HepG2 (cell line): ENCODE measurements around the gene PLXND1. TPM values are rescaled to one million over a fixed set of nuclear protein-coding genes. Genes with fewer than 3 reads are reported as not detected.

Experiments used
- ATAC-seq: fragments of 200-7000 bp; cut with Tn5 transposase; 3 replicates; pipeline ENCODE4 v1.9.1; 2020; ENCODE audit warnings: mild to moderate bottlenecking, moderate library complexity
- BruUV-seq: library from RNA; stranded (reverse); fragments of 400-500 nt; replicated peaks from 2 replicates; lab custom pipeline; 2021; lab: Mats Ljungman, UMichigan
- CTCF ChIA-PET: fragments of 300-600 bp; formaldehyde crosslinking; extraction: SDS; loops from one replicate; lab custom pipeline; 2021; ENCODE audit warnings: low total read pairs, inconsistent platforms, low intra/inter-chr PET ratio; lab: Yijun Ruan, JAX
- POLR2A ChIA-PET: fragments of 350-600 bp; sonication (Branson Sonifier 250); formaldehyde crosslinking; loops from one replicate; lab custom pipeline; 2020; ENCODE audit warnings: antibody characterized with exemption, inconsistent platforms; lab: Yijun Ruan, JAX
- DNase-seq: peaks from one replicate; pipeline ENCODE4 v3.0.0-alpha.2; 2015; ENCODE audit warnings: low spot score
- FAIRE-seq: peaks from 3 replicates; lab custom pipeline; 2011; peaks lifted over from hg19 to GRCh38; lab: Jason Lieb, UNC
- H2AFZ ChIP-seq: one replicate; pipeline ENCODE4 v1.6.1; 2011; ENCODE audit warnings: low read length, inconsistent platforms
- H3K27ac ChIP-seq: fragments of 300-600 bp; 3 replicates; pipeline ENCODE4 v1.8.0; 2011; ENCODE audit warnings: mixed run types, mild to moderate bottlenecking, mixed read lengths, low read length, inconsistent platforms; ENCODE audit not compliant: insufficient read depth; ENCODE audit errors: extremely low read length
- H3K27me3 ChIP-seq, 2 experiments: fragments of 200-600 bp in 1 of 2; 2 replicates in 1 of 2; 3 replicates in 1 of 2; pipeline versions ENCODE4 v1.6.0 to v1.8.0; 2011; ENCODE audit warnings: low read length in 2 of 2, mild to moderate bottlenecking in 2 of 2, moderate library complexity in 2 of 2, inconsistent platforms in 1 of 2; ENCODE audit not compliant: insufficient read depth in 2 of 2, control insufficient read depth in 1 of 2
- H3K36me3 ChIP-seq, 2 experiments: fragments of 200-600 bp in 1 of 2; replicated peaks in 1 of 2; 2 replicates in 1 of 2; 3 replicates in 1 of 2; pipeline versions ENCODE4 v1.5.1 to v1.8.0; 2011; ENCODE audit warnings: low read length in 2 of 2, inconsistent platforms in 1 of 2; ENCODE audit not compliant: insufficient read depth in 2 of 2, control insufficient read depth in 1 of 2
- H3K4me1 ChIP-seq: 2 replicates; pipeline ENCODE4 v1.5.1; 2012; ENCODE audit warnings: low read length, inconsistent platforms; ENCODE audit not compliant: insufficient read depth
- H3K4me2 ChIP-seq: 2 replicates; pipeline ENCODE4 v1.6.0; 2011; ENCODE audit warnings: low read depth, low read length, inconsistent platforms
- H3K4me3 ChIP-seq, 3 experiments: fragments of 200-600 bp in 1 of 3; sonication (generic), shearing (Covaris generic) in 1 of 3; replicated peaks in 1 of 3; 2 replicates each; pipeline ENCODE4 v1.5.1; 2011 to 2016; ENCODE audit warnings: low read length in 3 of 3, inconsistent platforms in 2 of 3, low read depth in 2 of 3, mild to moderate bottlenecking in 2 of 3, control low read depth in 1 of 3, mixed read lengths in 1 of 3; ENCODE audit not compliant: insufficient read depth in 1 of 3
- H3K79me2 ChIP-seq: one replicate; pipeline ENCODE4 v1.6.1; 2011; ENCODE audit warnings: low read length, inconsistent platforms; ENCODE audit not compliant: insufficient read depth
- H3K9ac ChIP-seq: 2 replicates; pipeline ENCODE4 v1.6.0; 2011; ENCODE audit warnings: mild to moderate bottlenecking, low read depth, low read length, inconsistent platforms; ENCODE audit not compliant: insufficient read depth
- H3K9me3 ChIP-seq: 2 replicates; pipeline ENCODE4 v1.5.1; 2012; ENCODE audit warnings: mild to moderate bottlenecking, low read length
- H4K20me1 ChIP-seq: 2 replicates; pipeline ENCODE4 v1.6.0; 2011; ENCODE audit warnings: inconsistent platforms, mild to moderate bottlenecking, low read length, moderate library complexity; ENCODE audit not compliant: insufficient read depth
- FOSL1 ChIP-seq: sonication (generic); formaldehyde crosslinking; IDR thresholded peaks from 2 replicates; pipeline ENCODE4 v1.9.0; 2021; ENCODE audit warnings: missing genetic modification reagents, borderline replicate concordance
- ZNF607 ChIP-seq: sonication (generic); formaldehyde crosslinking; IDR thresholded peaks from 2 replicates; pipeline ENCODE4 v1.5.1; 2020; ENCODE audit warnings: missing genetic modification reagents, mild to moderate bottlenecking, borderline replicate concordance
- ZNF768 ChIP-seq: sonication (generic); formaldehyde crosslinking; IDR thresholded peaks from 2 replicates; pipeline ENCODE4 v1.4.0; 2020; ENCODE audit warnings: missing genetic modification reagents
- WGBS: methylation state at CpG from one replicate; pipeline ENCODE4 v1.1.6; 2017; ENCODE audit warnings: low lambda C conversion rate; 5-methylcytosine and 5-hydroxymethylcytosine counted together
- in situ Hi-C: cut with HindIII; loops from 2 replicates; pipeline ENCODE4 v1.10.0; 2017; ENCODE audit warnings: low pct_unique_long_range_greater_than_20kb; ENCODE audit not compliant: extremely low pct_ligation_motif_present
- intact Hi-C: fragments of 100-400 bp; cut with micrococcal nuclease; formaldehyde crosslinking; loops from one replicate; pipeline ENCODE4 v1.10.0; 2022; ENCODE audit not compliant: unreplicated experiment
- polyA plus RNA-seq, 8 experiments: library from polyadenylated mRNA; depleted of rRNA in 3 of 8; stranded (reverse) in 7 of 8; unstranded in 1 of 8; fragments of >200 nt; fragmentation: Illumina TruSeq in 4 of 8; extraction: Trizol in 4 of 8; gene quantifications; 2 replicates each; pipeline versions ENCODE4 v1.2.1 to v1.2.3, GENCODE V29; 2011 to 2016; ENCODE audit warnings: low read depth in 4 of 8, missing spikeins in 1 of 8, mixed read lengths in 1 of 8; ENCODE audit not compliant: insufficient read depth in 1 of 8
- total RNA-seq, 5 experiments: library from RNA; depleted of rRNA; stranded (reverse); fragments of >200 nt; fragmentation: Illumina TruSeq; extraction: Trizol; gene quantifications; 2 replicates each; pipeline ENCODE4 v1.2.3, GENCODE V29; 2016; ENCODE audit warnings: low read depth in 1 of 5
- TF ChIP-seq, protein P1 (sequence below): sonication (generic); formaldehyde crosslinking; IDR thresholded peaks from 2 replicates; pipeline ENCODE4 v1.5.0; 2020; ENCODE audit warnings: missing genetic modification reagents, mild to moderate bottlenecking, borderline replicate concordance
- TF ChIP-seq, protein P2 (sequence below): IDR thresholded peaks from 2 replicates; pipeline ENCODE4 v1.6.1; 2016
- TF ChIP-seq, protein P3 (sequence below): sonication (generic); formaldehyde crosslinking; IDR thresholded peaks from 2 replicates; pipeline ENCODE4 v1.9.0; 2021; ENCODE audit warnings: missing genetic modification reagents, mild to moderate bottlenecking, borderline replicate concordance
- TF ChIP-seq, protein P4 (sequence below): sonication (generic); formaldehyde crosslinking; IDR thresholded peaks from 2 replicates; pipeline ENCODE4 v1.4.0; 2020; ENCODE audit warnings: missing genetic modification reagents, borderline replicate concordance

Gene PLXND1
- total and polyA plus RNA-seq, 2 of the 13 experiments (the other 11 are each of a cell fraction or from before 2014, with no cell fraction given) = 15.9 to 42.0 TPM

DNA sequence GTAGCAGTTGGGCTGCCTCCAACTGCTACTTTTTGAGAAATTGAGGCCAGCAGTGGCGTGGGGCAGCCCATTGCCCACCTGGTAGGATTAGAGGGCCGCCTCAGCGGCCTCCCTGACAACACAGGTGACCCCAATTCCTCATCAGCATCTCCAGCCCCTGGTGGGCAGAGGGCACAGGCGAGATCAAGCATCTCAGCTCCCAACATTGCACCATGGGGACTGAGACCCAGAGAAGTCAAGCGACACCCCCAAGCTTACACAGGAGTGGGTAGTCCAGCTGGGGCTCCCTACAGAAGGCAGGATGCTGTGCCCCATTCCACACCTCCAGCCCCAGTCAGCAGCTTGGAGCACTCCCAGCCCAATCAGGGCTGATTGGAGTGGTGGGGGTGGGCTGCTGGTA lies 63.7 kb downstream of the PLXND1 start:
- no peak for ATAC-seq
- DNase-seq = no peak
- H3K4me2 ChIP-seq = no peak overlapping the region
- H3K36me3 ChIP-seq = no peaks in the 10 kb centered on the region
- no peaks in the 10 kb centered on the region for H3K79me2 ChIP-seq
- no peaks in the 10 kb centered on the region for H3K9me3 ChIP-seq
- CTCF ChIA-PET = no interaction called here
- BruUV-seq = no TSS peak
- H3K4me3 ChIP-seq = no peak overlapping the region
- peaks cover 47% of the 10 kb centered on the region for H3K4me1 ChIP-seq
- no peak overlapping the region for H3K9ac ChIP-seq
- H3K27me3 ChIP-seq = peaks cover 0 to 8% of the 10 kb centered on the region in 2 experiments; a peak in 1 of 5 replicates
- WGBS = 80% methylated on average over 1 of the region's 5 CpGs
- in situ Hi-C loops = no loop called here
- H2AFZ ChIP-seq = no peak overlapping the region
- H4K20me1 ChIP-seq = no peaks in the 10 kb centered on the region
- POLR2A ChIA-PET = interaction anchor here (1.5 kb wide), 1 partner anchor 8 kb away, joined by 8 read pairs; no protein-coding TSS in a partner anchor
- no peak for FAIRE-seq
- no peak overlapping the region for H3K27ac ChIP-seq
- intact Hi-C loops = no loop called here
- TF ChIP-seq, protein P1, sequence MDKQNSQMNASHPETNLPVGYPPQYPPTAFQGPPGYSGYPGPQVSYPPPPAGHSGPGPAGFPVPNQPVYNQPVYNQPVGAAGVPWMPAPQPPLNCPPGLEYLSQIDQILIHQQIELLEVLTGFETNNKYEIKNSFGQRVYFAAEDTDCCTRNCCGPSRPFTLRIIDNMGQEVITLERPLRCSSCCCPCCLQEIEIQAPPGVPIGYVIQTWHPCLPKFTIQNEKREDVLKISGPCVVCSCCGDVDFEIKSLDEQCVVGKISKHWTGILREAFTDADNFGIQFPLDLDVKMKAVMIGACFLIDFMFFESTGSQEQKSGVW = no peak
- TF ChIP-seq ZNF768 (CRISPR knock-in tag) = peak; percentile 54; the same call in 1 of the 2 replicates

DNA sequence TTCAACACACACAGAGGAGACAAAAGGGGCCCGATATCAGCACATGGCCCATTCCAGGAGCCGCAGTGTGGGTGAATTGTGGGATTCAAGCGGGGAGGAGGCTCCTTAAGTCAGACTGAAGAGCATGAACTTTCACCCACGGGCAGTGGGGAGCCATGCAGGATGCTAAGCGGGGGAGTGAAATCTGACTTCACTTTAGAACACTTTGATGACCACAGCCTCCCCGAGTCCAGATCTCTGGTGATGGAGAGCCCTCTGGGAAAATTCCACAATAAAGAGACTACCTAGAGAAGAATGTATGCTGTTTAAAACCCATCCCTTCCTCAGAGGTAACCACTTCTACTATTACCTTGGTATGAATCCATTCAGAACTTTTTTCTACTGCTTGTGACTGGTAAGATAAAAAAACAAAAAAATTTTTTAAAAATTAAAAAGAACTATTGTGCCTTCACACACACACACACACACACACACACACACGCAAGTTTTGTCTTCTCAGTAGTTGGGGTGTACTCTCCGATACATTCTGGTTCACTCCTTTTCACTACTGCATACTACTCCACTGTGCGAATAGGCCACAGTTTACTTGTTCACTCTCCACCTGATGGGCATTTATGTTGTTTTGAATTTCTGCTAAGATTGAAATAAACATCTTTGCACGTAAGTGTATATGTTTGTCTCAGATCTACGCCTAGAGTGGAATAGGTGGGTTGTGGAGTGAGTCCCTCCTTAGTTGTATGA lies 65.5 kb downstream of the PLXND1 start:
- TF ChIP-seq, protein P2, sequence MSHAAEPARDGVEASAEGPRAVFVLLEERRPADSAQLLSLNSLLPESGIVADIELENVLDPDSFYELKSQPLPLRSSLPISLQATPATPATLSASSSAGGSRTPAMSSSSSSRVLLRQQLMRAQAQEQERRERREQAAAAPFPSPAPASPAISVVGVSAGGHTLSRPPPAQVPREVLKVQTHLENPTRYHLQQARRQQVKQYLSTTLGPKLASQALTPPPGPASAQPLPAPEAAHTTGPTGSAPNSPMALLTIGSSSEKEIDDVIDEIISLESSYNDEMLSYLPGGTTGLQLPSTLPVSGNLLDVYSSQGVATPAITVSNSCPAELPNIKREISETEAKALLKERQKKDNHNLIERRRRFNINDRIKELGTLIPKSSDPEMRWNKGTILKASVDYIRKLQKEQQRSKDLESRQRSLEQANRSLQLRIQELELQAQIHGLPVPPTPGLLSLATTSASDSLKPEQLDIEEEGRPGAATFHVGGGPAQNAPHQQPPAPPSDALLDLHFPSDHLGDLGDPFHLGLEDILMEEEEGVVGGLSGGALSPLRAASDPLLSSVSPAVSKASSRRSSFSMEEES = no peak
- TF ChIP-seq, protein P3, sequence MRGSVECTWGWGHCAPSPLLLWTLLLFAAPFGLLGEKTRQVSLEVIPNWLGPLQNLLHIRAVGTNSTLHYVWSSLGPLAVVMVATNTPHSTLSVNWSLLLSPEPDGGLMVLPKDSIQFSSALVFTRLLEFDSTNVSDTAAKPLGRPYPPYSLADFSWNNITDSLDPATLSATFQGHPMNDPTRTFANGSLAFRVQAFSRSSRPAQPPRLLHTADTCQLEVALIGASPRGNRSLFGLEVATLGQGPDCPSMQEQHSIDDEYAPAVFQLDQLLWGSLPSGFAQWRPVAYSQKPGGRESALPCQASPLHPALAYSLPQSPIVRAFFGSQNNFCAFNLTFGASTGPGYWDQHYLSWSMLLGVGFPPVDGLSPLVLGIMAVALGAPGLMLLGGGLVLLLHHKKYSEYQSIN = no peak
- TF ChIP-seq ZNF607 (CRISPR knock-in tag) = no peak
- TF ChIP-seq, protein P4, sequence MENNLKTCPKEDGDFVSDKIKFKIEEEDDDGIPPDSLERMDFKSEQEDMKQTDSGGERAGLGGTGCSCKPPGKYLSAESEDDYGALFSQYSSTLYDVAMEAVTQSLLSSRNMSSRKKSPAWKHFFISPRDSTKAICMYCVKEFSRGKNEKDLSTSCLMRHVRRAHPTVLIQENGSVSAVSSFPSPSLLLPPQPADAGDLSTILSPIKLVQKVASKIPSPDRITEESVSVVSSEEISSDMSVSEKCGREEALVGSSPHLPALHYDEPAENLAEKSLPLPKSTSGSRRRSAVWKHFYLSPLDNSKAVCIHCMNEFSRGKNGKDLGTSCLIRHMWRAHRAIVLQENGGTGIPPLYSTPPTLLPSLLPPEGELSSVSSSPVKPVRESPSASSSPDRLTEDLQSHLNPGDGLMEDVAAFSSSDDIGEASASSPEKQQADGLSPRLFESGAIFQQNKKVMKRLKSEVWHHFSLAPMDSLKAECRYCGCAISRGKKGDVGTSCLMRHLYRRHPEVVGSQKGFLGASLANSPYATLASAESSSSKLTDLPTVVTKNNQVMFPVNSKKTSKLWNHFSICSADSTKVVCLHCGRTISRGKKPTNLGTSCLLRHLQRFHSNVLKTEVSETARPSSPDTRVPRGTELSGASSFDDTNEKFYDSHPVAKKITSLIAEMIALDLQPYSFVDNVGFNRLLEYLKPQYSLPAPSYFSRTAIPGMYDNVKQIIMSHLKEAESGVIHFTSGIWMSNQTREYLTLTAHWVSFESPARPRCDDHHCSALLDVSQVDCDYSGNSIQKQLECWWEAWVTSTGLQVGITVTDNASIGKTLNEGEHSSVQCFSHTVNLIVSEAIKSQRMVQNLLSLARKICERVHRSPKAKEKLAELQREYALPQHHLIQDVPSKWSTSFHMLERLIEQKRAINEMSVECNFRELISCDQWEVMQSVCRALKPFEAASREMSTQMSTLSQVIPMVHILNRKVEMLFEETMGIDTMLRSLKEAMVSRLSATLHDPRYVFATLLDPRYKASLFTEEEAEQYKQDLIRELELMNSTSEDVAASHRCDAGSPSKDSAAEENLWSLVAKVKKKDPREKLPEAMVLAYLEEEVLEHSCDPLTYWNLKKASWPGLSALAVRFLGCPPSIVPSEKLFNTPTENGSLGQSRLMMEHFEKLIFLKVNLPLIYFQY (CRISPR knock-in tag) = no peak
- no peak for TF ChIP-seq FOSL1 (CRISPR knock-in tag)
- peaks cover 48% of the 10 kb centered on the region for H3K4me1 ChIP-seq
- in situ Hi-C loops (no loop called here), intact Hi-C loops (no loop called here)
- H3K4me2 ChIP-seq = no peak overlapping the region
- ChIA-PET POLR2A (no interaction called here), CTCF (no interaction called here)
- no peaks in the 10 kb centered on the region for H3K9me3 ChIP-seq
- no peaks in the 10 kb centered on the region for H3K36me3 ChIP-seq
- no TSS peak for BruUV-seq
- FAIRE-seq (no peak), ATAC-seq (no peak), DNase-seq (no peak)
- 64% methylated on average over 11 of the region's 11 CpGs for WGBS
- H3K4me3 ChIP-seq = no peak overlapping the region
- H3K9ac ChIP-seq = no peak overlapping the region
- H4K20me1 ChIP-seq = no peaks in the 10 kb centered on the region
- H3K27me3 ChIP-seq = peaks cover 0 to 8% of the 10 kb centered on the region in 2 experiments; a peak in 1 of 5 replicates
- no peak overlapping the region for H2AFZ ChIP-seq
- no peak overlapping the region for H3K27ac ChIP-seq
- no peaks in the 10 kb centered on the region for H3K79me2 ChIP-seq
